MM.1S (cell line): ENCODE data around the gene KLK13.

Experiments used
- DNase-seq: peaks from one replicate; pipeline ENCODE4 v3.0.0-alpha.2; 2015
- H2AFZ ChIP-seq: fragments of 300-600 bp; sonication (generic); 2 replicates; pipeline ENCODE4 v1.6.0; 2016; ENCODE audit warnings: antibody characterized with exemption, low read length
- H3F3A ChIP-seq: fragments of 300-600 bp; sonication (generic); 2 replicates; pipeline ENCODE4 v1.6.1; 2016; ENCODE audit warnings: mild to moderate bottlenecking, antibody characterized with exemption, low read length, moderate library complexity, mixed read lengths; ENCODE audit not compliant: insufficient read depth
- H3K27ac ChIP-seq: fragments of 300-600 bp; sonication (generic); 2 replicates; pipeline ENCODE4 v1.5.1; 2016; ENCODE audit warnings: mild to moderate bottlenecking, low read length
- H3K27me3 ChIP-seq: fragments of 300-600 bp; sonication (generic); replicated peaks from 2 replicates; pipeline ENCODE4 v1.6.0; 2016; ENCODE audit warnings: low read length; ENCODE audit not compliant: insufficient read depth
- H3K36me3 ChIP-seq: fragments of 300-600 bp; sonication (generic); replicated peaks from 2 replicates; pipeline ENCODE4 v1.6.1; 2016; ENCODE audit warnings: mild to moderate bottlenecking, low read length, mixed read lengths; ENCODE audit not compliant: insufficient read depth
- H3K4me1 ChIP-seq: fragments of 300-600 bp; sonication (generic); 2 replicates; pipeline ENCODE4 v1.6.1; 2016; ENCODE audit warnings: low read length, mixed read lengths
- H3K4me2 ChIP-seq: fragments of 300-600 bp; sonication (generic); 2 replicates; pipeline ENCODE4 v1.6.0; 2016; ENCODE audit warnings: low read depth, low read length
- H3K4me3 ChIP-seq: fragments of 300-600 bp; sonication (generic); 2 replicates; pipeline ENCODE4 v1.5.1; 2016; ENCODE audit warnings: low read length, mixed read lengths
- H3K79me2 ChIP-seq: fragments of 300-600 bp; sonication (generic); 2 replicates; pipeline ENCODE4 v1.6.1; 2016; ENCODE audit warnings: mixed run types, low read length, mixed read lengths
- H3K9ac ChIP-seq: fragments of 300-600 bp; sonication (generic); 2 replicates; pipeline ENCODE4 v1.6.1; 2016; ENCODE audit warnings: low read length, mixed read lengths
- H3K9me2 ChIP-seq: fragments of 300-600 bp; sonication (generic); replicated peaks from 2 replicates; pipeline ENCODE4 v1.6.1; 2016; ENCODE audit warnings: mild to moderate bottlenecking, low read length, mixed read lengths; ENCODE audit not compliant: insufficient read depth
- H3K9me3 ChIP-seq: fragments of 300-600 bp; sonication (generic); replicated peaks from 2 replicates; pipeline ENCODE4 v1.6.1; 2016; ENCODE audit warnings: mild to moderate bottlenecking, low read length, mixed read lengths; ENCODE audit not compliant: insufficient read depth
- H4K20me1 ChIP-seq: fragments of 300-600 bp; sonication (generic); 2 replicates; pipeline ENCODE4 v1.6.1; 2016; ENCODE audit warnings: mild to moderate bottlenecking, low read length, moderate library complexity, mixed read lengths; ENCODE audit not compliant: insufficient read depth
- EZH2 ChIP-seq: fragments of 300-600 bp; sonication (generic); optimal IDR thresholded peaks from 2 replicates; pipeline ENCODE3; 2017; ENCODE audit warnings: low read depth, mild to moderate bottlenecking, antibody characterized with exemption, low read length, mixed read lengths
- EZH2phosphoT487 ChIP-seq: fragments of 300-600 bp; sonication (generic); IDR thresholded peaks from 2 replicates; pipeline ENCODE4 v1.6.1; 2018; ENCODE audit warnings: antibody characterized with exemption, low read length
- TF ChIP-seq, protein P1 (sequence below): fragments of 300-600 bp; sonication (generic); IDR thresholded peaks from 2 replicates; pipeline ENCODE4 v1.5.1; 2016; ENCODE audit warnings: antibody characterized with exemption, low read length, mixed read lengths

KLK13 gene

DNA sequence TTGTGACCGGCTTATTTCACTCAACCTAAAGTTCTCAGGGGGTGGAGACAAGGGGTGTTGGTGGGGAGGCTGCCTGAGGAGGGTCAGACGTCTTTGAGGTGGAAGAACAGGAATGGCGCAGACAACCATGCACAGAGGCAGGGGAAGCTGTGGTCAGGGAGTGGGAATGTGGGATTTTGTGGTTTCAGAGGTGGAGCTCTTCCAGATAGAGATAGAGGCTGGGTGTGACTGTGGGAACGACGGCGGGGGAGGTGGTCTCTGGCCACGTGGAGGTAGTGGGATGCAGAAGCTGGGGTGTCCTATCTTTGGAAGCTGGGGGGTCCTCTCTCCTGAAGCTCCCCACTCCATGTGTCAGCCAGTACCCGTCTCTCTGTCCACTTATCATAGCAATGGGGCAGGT, 25.6 kb upstream of the KLK13 start:
- no peak for DNase-seq
- H3K9me3 ChIP-seq = no peaks in the 10 kb centered on the region
- H4K20me1 ChIP-seq = no peaks in the 10 kb centered on the region
- no peaks in the 10 kb centered on the region for H3K79me2 ChIP-seq
- TF ChIP-seq, protein P1, sequence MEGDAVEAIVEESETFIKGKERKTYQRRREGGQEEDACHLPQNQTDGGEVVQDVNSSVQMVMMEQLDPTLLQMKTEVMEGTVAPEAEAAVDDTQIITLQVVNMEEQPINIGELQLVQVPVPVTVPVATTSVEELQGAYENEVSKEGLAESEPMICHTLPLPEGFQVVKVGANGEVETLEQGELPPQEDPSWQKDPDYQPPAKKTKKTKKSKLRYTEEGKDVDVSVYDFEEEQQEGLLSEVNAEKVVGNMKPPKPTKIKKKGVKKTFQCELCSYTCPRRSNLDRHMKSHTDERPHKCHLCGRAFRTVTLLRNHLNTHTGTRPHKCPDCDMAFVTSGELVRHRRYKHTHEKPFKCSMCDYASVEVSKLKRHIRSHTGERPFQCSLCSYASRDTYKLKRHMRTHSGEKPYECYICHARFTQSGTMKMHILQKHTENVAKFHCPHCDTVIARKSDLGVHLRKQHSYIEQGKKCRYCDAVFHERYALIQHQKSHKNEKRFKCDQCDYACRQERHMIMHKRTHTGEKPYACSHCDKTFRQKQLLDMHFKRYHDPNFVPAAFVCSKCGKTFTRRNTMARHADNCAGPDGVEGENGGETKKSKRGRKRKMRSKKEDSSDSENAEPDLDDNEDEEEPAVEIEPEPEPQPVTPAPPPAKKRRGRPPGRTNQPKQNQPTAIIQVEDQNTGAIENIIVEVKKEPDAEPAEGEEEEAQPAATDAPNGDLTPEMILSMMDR = no peak
- TF ChIP-seq EZH2phosphoT487 (no peak), EZH2 (no peak)
- H3K4me3 ChIP-seq = no peak overlapping the region
- no peak overlapping the region for H3K4me2 ChIP-seq
- H2AFZ ChIP-seq = no peak overlapping the region
- H3K27ac ChIP-seq = no peak overlapping the region
- H3K9ac ChIP-seq = no peak overlapping the region
- H3K27me3 ChIP-seq = no peaks in the 10 kb centered on the region
- H3K4me1 ChIP-seq = no peaks in the 10 kb centered on the region
- no peaks in the 10 kb centered on the region for H3F3A ChIP-seq
- no peaks in the 10 kb centered on the region for H3K9me2 ChIP-seq
- H3K36me3 ChIP-seq = no peaks in the 10 kb centered on the region

DNA sequence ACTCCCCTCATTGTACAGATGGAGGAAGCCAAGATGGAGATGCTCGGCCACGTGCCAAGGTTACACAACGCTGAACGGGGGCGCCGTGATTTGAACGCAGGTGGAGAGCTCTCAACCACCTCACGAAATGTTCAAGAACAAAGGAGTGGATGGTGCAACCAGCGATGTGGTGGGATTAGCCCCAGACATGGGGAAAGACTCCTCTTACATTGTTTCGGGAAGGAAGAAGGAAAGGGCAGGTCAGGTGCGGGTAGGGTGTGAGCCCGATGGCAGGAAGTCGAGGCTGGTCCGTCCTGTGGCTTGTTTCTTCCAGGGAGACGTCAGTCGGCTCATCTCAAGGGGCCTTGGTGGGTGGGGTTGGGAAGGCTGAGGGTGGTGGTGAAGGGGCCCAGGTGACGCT, 24.9 kb upstream of the KLK13 start:
- no peak for DNase-seq
- TF ChIP-seq, protein P1 = no peak
- TF ChIP-seq EZH2phosphoT487 (no peak), EZH2 (no peak)
- Histone ChIP-seq H3F3A (no peaks in the 10 kb centered on the region), H3K27ac (no peak overlapping the region), H3K4me2 (no peak overlapping the region), H3K9me2 (no peaks in the 10 kb centered on the region), H3K4me3 (no peak overlapping the region), H3K79me2 (no peaks in the 10 kb centered on the region), H2AFZ (no peak overlapping the region), H4K20me1 (no peaks in the 10 kb centered on the region), H3K9ac (no peak overlapping the region), H3K9me3 (no peaks in the 10 kb centered on the region), H3K4me1 (no peaks in the 10 kb centered on the region), H3K27me3 (no peaks in the 10 kb centered on the region), H3K36me3 (no peaks in the 10 kb centered on the region)

DNA sequence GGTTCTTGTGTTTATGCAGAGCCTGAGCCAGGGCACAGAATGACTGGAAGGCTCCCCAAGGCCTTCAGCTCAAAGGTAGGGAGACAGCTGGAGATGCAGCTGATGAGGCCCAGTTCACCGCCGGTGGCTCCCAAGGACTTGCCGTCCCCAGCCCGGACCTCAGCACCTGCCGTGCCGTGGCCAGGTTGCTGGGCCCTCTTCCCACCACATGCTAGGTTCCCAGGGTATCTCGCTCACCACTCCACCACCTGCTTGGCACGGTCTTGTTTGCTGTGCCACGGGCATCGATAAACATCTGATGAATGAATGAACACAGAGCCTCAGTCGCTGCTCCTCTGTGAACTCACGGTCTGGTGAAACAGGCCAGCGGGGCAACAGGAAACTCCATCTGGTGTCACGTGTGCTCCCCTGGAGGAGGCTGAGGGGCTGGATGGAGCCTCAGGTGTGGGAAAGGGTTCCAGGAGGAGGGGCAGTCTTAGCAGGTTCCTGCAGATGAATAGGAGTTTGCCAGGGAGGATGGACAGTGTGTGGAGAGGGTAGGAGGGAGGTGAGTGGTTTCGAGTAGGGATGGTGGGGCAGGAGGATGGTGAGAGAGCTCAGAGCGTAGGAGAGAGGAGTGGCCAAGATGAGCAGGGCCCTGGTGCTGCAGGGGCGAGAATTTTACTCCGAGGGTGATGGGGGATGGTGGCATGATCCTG, 21.4 kb upstream of the KLK13 start:
- no peak for DNase-seq
- Histone ChIP-seq H3K4me2 (no peak overlapping the region), H3K4me1 (no peaks in the 10 kb centered on the region), H2AFZ (no peak overlapping the region), H3K27me3 (peaks cover 21% of the 10 kb centered on the region), H3F3A (no peaks in the 10 kb centered on the region), H3K4me3 (no peak overlapping the region), H4K20me1 (no peaks in the 10 kb centered on the region), H3K36me3 (no peaks in the 10 kb centered on the region), H3K9ac (no peak overlapping the region), H3K9me2 (no peaks in the 10 kb centered on the region), H3K79me2 (no peaks in the 10 kb centered on the region), H3K9me3 (no peaks in the 10 kb centered on the region), H3K27ac (no peak overlapping the region)
- TF ChIP-seq EZH2phosphoT487 (no peak), EZH2 (no peak)
- TF ChIP-seq, protein P1 = no peak
